Measurements from ENCODE around the gene SSH2.
"Not testable (repeated sequence)": the region's sequence is repeated elsewhere in the genome, so short reads cannot be mapped to it uniquely, and the experiment has no call there.

Gene SSH2

DNA sequence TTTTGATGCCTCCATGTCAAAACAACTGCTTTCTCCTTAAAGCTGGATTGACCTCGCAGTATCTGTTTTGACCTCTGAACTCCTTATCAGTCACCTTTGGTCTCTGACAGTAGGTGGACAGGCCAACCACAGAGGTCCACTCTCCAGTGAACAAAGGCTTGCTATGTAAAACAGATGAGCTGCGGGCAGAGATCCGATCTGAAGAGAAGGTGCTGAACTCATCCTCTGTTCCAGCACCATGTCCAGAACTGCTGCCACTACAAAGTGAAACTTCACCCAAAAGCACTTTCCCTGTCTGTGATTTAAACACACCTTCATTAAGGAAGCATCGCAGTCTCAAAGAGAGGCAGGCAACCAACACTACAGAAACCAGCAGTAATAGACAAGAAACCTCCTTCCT, 190.0 kb downstream of the SSH2 start:
- no peak for DNase-seq (ENCODE audit: low read depth in 2 of 2)

GRCh38 chr17:29734640-29735039, 195.4 kb downstream of the SSH2 start:
- DNase-seq (ENCODE audit: low read depth in 2 of 2), result no peak

- DNase-seq (ENCODE audit: low read depth in 2 of 2), result no peak
Observed at GRCh38 chr17:29733166-29733565, 196.9 kb downstream of the SSH2 start.

GRCh38 chr17:29732613-29733012, 197.4 kb downstream of the SSH2 start:
- DNase-seq (ENCODE audit: low read depth in 2 of 2), result no peak

- no peak for DNase-seq (ENCODE audit: low read depth in 2 of 2)
Observed at GRCh38 chr17:29732209-29732608, 197.8 kb downstream of the SSH2 start.

- no peak for DNase-seq (ENCODE audit: low read depth in 2 of 2)
Observed at GRCh38 chr17:29731589-29731929, 198.5 kb downstream of the SSH2 start.

DNA sequence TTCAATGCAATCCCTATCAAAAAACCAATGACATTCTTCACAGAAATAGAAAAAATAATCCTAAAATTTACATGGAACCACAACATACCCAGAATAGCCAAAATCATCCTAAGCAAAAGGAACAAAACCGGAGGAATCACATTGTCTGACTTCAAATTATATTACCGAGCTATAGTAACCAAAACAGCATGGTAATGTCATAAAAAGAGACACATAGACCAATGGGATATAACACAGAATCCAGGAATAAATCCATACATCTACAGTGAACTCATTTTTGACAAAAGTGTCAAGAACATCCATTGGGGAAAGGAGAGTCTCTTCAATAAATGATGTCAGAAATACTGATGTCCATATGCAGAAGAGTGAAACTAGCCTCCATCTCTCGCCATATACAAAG, 201.5 kb downstream of the SSH2 start:
- no peak for DNase-seq (ENCODE audit: low read depth in 2 of 2)

DNA sequence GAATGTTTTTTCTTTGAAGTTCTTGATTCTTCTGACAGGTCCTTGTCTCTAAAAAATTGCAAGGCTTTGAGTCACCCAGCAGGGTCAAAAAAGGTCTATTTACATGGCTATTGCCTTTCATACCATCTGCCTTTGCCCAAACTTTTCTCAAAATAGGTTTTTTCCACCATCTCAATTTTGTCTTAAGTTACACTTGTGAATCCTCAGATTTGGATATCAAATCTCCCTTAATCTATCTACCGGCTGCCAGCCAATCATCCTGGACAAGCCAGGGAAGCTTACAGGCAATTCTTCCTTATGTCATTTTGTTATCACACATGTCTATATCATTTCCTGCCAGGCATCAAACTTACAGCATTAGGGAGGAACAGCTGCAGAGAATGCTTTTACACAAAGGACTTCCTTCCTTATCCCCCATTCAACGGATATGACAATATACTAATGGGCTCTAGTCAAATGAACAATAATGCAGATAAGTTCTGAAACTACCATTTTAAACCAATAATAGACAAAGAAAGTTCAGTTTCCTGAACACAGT, 203.2 kb downstream of the SSH2 start:
- no peak for DNase-seq (ENCODE audit: low read depth in 2 of 2)

DNA sequence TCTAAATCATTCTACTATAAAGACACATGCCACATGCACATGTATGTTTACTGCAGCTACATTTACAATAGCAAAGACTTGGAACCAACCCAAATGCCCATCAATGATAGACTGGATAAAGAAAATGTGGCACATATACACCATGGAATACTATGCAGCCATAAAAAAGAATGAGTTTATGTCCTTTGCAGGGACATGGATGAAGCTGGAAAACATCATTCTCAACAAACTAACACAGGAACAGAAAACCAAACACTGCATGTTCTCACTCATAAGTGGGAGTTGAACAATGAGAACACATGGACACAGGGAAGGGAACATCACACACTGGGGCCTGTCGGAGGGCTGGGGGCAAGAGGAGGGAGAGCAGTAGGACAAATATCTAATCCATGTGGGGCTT, 204.6 kb downstream of the SSH2 start:
- not testable (repeated sequence) for DNase-seq (ENCODE audit: low read depth in 2 of 2)

DNA sequence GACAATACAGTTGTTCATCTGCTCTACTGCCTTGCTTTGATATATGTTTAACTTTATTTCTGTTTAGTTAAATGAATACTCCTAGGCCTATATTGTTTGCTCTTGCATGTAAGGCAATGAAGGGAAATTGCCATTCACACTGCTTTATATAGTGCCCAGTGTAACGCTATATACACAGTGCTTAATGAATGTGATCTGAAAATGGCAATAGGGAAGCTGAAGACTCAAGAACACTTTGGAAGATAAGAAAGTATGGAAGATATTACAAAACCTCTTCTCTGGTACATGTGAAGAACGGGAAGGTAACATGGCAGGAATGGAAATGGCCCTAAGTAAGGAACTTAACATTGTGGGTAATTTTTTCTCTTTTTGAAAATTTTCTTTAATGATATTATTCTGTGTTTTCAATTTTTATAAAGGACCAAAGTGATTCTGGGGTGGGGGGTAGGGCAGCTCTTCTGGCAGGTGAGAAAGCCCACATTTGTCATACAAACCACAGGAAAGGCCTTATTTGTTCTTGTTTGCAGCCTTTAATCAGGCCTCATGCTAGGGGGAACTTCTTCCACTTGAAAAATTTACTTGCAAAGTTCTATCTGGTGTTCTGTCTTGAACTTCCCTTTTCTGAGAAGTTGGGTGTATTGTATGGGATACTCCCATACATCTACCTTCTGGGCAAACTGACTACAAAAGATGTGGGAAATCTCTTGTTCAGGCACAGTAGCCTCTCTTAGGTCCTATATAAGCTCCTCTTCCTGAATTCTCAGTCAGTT, 206.6 kb downstream of the SSH2 start:
- no peak for DNase-seq (ENCODE audit: low read depth in 2 of 2)

GRCh38 chr17:29722411-29723198, 207.4 kb downstream of the SSH2 start:
- DNase-seq (ENCODE audit: low read depth in 2 of 2), result no peak

DNA sequence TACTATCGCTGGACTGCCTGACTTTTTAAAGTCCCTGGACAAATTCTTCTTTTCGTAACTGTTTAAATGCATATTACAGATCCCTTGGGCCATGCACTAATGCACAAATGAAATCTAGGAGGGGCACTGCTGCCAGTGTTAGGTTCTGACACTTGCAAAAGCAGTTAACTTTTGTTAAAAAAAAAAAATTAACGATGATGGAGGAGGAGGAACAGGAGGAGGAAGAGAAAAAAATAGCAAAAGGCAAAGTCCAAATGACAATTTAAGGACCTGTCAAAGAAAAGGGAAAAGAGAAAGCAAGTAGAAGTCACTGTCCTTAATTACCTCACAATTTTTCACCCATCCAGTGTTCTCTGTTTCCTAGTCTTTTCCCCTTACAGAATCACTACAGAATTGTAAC, 209.5 kb downstream of the SSH2 start:
- no peak for DNase-seq (ENCODE audit: low read depth in 2 of 2)

- DNase-seq (ENCODE audit: low read depth in 2 of 2), result no peak
Observed at GRCh38 chr17:29719469-29719868, 210.6 kb downstream of the SSH2 start.

DNA sequence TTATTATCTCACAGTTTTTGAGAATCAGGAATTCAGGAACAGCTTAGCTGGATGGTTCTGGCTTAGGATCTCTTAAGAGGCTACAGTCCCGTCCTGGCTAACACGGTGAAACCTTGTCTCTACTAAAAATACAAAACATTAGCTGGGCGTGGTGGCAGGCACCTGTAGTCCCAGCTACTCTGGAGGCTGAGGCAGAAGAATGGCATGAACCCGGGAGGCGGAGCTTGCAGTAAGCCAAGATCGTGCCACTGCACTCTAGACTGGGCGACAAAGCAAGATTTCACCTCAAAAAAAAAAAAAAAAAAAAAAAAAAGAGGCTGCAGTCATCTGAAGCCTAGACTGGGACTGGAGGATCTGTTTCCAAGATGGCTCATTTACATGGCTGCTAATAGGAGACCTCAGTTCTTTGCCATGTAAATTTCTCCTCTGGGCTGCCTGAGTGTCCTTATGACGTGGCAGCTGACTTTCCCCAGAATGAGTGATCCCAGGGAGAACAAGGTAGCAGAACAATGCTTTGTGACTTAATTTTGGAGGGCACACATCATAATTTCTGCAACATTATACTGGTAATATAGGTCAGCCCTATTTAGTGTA, 211.5 kb downstream of the SSH2 start:
- DNase-seq (ENCODE audit: low read depth in 2 of 2), result no peak

- no peak for DNase-seq (ENCODE audit: low read depth in 2 of 2)
Observed at GRCh38 chr17:29717817-29718216, 212.2 kb downstream of the SSH2 start.

DNA sequence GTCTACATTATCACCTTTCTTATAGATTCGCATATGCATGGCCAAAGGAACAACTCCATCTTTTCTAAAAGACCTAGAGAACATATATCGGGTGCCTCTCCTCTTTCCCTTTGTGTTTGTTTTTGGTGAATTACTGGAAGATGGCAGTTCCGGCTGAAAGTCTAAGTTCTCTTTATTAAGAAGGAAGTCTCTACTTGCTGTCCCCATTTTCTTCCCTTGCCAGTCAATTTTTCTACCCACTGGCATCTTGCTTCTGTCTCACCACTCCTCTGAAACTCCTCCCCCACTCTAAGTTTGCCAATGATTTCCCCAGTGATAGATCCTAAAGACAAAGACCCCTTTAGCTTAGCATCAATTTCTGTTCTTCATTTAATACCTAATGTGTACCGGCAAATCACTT, 213.5 kb downstream of the SSH2 start:
- no peak for DNase-seq (ENCODE audit: low read depth in 2 of 2)

- no peak for DNase-seq (ENCODE audit: low read depth in 2 of 2)
Observed at GRCh38 chr17:29715680-29716079, 214.3 kb downstream of the SSH2 start.

DNA sequence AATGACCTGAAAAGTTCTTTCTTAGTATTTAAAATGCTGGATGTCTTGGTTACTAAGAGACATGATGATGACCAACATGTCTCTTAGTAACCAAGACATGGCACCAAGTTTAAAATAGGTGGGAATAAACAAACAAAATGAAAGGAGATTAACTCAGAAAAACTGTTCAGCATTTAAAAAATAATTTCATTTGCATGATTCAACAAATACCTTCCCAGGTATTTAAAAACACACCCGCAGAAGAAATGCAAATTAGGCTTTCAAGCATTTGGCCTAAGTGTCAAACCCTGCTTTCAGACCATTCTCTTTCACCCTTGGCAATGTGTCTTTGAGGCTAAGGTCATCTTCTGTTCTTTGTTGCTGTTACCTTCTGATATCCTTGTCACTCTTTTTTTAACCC, 215.9 kb downstream of the SSH2 start:
- DNase-seq (ENCODE audit: low read depth in 2 of 2), result no peak

GRCh38 chr17:29713626-29714025, 216.4 kb downstream of the SSH2 start:
- no peak for DNase-seq (ENCODE audit: low read depth in 2 of 2)

GRCh38 chr17:29711588-29712385, 218.2 kb downstream of the SSH2 start:
- no peak for DNase-seq (ENCODE audit: low read depth in 2 of 2)

DNA sequence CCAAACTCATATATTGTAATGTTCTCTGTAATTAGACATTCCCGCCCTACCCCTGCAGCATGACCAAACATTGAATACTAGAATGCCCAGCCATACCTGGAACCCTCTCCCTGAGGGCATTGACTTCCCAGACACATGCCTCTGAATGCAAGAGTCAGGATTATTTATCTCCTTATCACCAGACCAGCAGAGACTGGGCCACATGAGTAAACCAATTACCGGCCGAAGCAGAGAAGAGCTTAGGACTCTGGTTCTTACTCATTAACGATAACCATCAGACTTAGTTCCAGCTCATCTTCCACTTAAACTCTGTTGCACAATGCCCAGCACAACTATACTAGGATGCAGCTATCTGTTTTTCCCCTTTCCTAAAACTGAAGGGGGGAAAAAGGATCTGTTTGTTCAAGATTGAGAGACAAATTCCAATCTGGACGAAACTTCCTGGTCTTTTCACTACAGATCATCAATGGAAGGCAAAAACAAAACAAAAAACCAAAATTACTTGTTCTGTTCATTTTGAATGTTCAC, 219.1 kb downstream of the SSH2 start:
- no peak for DNase-seq (ENCODE audit: low read depth in 2 of 2)

- DNase-seq (ENCODE audit: low read depth in 2 of 2), result no peak
Observed at GRCh38 chr17:29710520-29710884, 219.5 kb downstream of the SSH2 start.
